ENCODE results near the gene NFATC4.
"Not testable (repeated sequence)": the region's sequence is repeated elsewhere in the genome, so short reads cannot be mapped to it uniquely, and the experiment has no call there.

Gene NFATC4
- total RNA-seq = 0 reads per million in 4 donors

- DNase-seq = no peak
Observed at GRCh38 chr14:24367514-24368211, at the start of gene NFATC4. TSS of gene NFATC4 (plus strand) at chr14:24368184. CDS start at chr14:24368341, 157 bp downstream.

GRCh38 chr14:24321212-24321975 is 46.6 kb upstream of the NFATC4 start:
- DNase-seq = no peak

DNA sequence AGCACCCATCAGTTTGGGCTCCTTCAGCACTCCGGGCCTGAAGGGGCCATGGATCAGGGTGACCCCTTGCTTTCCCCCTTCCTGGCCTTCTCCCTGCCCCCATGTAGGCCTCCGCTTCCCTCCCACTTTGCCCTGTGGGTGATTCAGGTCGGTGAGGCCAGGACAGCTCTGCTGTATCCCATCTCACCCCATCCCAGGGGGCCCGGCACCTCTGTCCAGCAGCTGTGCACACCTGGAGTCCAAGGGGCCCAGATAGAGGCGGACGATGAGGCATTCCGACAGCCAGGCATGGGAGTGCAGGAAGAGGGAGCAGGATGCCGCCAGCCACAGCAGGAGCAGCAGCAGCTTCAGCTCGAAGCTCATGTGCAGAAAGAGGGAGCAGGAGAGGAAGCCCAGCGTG is 45.3 kb upstream of the NFATC4 start:
- no peak for DNase-seq

GRCh38 chr14:24323341-24323740 is 44.6 kb upstream of the NFATC4 start:
- DNase-seq = no peak

- no peak for DNase-seq
Observed at GRCh38 chr14:24324024-24324423, 44.0 kb upstream of the NFATC4 start.

GRCh38 chr14:24325041-24325530 is 42.9 kb upstream of the NFATC4 start:
- DNase-seq = no peak

DNA sequence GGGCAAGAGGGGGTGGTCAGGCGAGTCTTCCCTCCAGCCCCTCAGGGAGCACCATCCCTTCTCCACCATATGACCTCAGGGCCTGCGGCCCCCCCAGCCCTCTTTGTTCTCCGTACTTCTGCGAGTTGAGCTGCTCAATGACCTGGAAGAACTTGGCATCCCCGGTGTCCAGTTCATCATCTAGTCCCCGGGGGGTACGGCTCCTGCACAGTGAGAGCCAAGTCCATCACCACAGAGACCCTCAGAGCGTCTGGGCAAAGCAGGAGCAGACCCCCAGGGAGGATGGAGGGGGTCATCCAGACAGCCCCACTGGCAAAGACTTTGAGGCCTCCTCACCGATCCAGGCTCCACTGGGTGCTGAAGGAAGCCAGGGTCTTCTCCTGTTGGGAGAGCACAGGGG is 42.0 kb upstream of the NFATC4 start:
- DNase-seq = no peak

DNA sequence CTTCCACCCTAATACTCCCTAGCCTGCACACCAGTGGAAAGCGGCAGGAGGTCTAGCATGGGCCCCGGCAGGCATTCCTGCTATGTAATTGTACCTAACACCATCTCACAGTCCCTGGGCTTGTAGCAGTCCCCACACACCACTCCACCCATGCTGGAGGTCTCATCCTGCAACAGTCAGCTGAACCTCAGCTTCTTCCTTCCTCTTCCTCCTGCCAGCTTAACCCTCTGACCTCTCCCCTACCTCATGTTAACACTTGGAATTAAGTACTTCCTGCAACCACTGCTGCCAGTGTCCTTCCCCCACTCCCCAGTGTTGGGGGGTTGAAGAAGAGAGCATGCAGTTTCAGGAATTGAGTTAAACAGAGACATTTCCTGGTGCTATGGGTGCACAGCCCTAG is 40.7 kb upstream of the NFATC4 start:
- DNase-seq = no peak

DNA sequence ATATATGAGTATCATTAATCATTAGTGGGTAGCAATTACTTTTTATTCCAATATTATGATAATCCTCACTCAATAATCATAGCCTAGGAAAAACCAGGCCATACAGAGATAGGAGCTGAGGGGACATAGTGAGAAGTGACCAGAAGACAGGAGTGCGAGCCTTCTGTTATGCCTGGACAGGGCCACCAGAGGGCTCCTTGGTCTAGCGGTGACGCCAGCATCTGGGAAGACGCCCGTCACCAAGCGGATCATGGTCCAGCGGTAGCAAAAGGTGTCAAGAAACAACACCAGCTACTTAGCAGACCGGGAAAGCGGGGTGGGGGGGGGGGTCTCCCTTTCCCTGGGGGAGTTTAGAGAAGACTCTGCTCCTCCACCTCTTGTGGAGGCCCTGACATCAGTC is 40.1 kb upstream of the NFATC4 start:
- DNase-seq = not testable (repeated sequence)

- no peak for DNase-seq
Observed at GRCh38 chr14:24329073-24329663, 38.8 kb upstream of the NFATC4 start.

DNA sequence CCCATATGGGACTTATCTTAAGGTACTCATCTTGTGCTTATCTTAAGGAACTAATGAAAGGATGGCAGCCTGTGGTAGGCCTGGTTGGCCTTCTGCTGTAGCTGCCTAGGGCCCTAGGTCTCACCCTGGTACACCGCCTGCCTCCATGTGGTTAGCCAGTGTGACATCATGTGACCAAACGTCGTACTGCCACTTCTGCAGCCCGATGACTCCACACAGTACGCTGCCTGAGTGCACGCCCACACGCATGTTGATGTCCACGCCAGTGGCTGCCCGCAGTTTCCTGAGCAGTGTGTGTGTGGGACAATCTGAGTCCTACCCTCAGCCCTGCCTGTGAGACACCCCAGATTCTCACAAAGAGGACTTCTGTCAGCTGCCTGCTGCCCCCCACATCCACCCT is 38.2 kb upstream of the NFATC4 start:
- DNase-seq = peak; percentile 30 to 54 (median 38)

GRCh38 chr14:24330973-24331674 is 36.9 kb upstream of the NFATC4 start:
- no peak for DNase-seq

DNA sequence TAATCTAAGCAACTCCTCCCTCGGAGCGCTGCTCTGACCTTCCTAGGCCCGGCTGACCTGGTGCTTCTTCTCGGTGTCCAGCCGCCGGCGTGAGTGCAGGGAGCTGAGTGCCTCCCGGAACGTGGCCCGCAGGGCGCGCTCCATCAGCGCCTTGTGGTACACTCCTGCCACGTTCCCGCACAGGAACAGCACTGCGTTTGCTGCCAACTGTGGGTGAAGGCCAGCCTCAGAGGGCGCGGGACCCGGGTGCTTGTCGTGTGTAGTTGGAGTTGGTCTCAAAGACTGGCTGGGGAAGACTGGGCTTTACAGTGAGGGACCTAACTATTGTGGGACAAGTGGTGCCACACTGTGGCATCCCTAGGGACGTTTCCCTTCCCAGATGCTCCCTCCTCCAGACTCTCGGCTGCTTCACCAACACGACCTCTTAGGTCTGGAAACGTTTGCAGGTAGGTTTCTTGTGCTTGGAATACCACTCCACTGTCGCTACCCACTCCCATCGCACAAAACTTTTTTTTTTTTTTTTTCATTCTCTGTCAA is 36.2 kb upstream of the NFATC4 start:
- no peak for DNase-seq

- peak; percentile 63 to 91 (median 79) for DNase-seq
Observed at GRCh38 chr14:24332268-24332993, 35.6 kb upstream of the NFATC4 start.

GRCh38 chr14:24334431-24335291 is 33.3 kb upstream of the NFATC4 start, which contains the start of gene ADCY4:
TSS of gene ADCY4 (minus strand) at chr14:24335071. CDS start at chr14:24334652, 419 bp downstream.
- no peak for DNase-seq

GRCh38 chr14:24335461-24336171 is 32.4 kb upstream of the NFATC4 start:
- DNase-seq = no peak

DNA sequence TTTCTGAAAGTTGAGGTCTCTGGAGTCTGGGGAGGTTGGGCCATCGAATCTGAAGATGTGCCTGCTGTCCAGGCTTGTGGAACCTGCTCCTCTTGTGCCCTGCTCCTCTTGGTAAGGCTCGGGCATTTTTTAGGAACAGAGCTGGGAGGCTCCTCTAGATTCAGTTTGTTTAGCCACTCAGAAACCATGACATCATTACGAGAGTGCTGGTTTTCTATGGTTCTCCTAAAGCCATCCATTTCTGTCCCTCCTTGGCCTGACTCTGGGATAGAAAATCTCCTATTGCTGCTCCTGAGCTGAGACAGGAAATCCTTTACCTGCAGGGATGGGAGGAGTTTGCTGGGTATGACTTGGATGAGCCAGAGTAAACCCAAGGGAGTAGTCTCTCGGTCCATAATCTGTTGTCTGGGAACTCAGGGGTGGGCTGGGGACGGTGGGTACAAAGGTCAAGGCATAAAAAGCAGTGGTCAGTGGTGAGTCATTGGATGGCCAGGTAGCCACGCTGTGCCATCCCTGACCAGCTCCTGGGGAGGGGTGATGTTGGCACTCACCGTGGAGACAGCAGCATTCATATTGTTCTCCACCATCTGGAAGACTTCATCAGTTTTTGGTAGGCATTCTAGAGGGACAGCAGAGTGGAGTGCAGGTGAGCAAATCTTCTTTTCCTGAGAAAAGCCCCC is 30.7 kb upstream of the NFATC4 start:
- DNase-seq = no peak

DNA sequence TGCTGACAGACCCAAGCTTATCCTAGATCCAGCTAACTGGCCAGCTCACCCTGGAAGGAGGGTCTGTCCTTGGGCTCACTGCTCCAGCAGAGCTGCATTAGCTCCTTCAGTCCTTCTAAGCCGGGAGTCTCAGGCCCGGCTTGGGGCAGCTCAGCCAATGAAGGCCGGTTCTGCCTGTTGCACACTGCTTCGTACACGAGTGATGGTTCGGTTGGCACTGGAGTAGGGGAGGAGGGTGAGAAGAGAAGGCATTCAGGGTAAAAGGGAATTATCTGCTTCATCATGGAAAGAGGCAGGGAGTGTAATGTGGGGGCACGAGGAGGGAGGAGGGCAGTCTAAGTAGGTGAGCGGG is 30.2 kb upstream of the NFATC4 start:
- DNase-seq = no peak

- no peak for DNase-seq
Observed at GRCh38 chr14:24338843-24339242, 29.1 kb upstream of the NFATC4 start.
